HG03520 (cell line): ENCODE data around the gene PLEKHM2.

Experiments
- ATAC-seq: cut with Tn5 transposase; IDR thresholded peaks from one replicate; pipeline ENCODE4 v1.9.1; 2021; ENCODE audit warnings: mild to moderate bottlenecking, moderate library complexity; ENCODE audit not compliant: unreplicated experiment

Gene PLEKHM2

DNA sequence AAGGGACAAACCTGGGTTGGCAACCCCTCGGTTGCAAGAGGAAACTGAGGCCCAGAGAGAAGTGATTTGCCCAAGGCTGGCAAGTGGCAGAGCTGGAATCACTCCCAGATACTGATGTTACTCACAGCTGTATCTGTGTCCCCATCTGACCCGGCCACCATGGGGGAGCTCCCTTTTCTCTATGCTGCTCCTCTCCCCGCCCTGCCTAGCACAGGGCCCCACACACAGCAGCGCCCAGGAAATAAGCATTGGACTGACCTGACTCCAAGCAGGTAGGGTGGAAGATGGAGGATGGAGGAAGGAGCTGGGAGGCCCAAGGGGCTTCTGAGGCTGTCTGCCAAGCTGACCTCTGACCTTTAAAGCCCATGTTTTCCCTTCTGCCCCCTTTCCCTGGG, 71.5 kb downstream of the PLEKHM2 start:
- ATAC-seq = no peak

DNA sequence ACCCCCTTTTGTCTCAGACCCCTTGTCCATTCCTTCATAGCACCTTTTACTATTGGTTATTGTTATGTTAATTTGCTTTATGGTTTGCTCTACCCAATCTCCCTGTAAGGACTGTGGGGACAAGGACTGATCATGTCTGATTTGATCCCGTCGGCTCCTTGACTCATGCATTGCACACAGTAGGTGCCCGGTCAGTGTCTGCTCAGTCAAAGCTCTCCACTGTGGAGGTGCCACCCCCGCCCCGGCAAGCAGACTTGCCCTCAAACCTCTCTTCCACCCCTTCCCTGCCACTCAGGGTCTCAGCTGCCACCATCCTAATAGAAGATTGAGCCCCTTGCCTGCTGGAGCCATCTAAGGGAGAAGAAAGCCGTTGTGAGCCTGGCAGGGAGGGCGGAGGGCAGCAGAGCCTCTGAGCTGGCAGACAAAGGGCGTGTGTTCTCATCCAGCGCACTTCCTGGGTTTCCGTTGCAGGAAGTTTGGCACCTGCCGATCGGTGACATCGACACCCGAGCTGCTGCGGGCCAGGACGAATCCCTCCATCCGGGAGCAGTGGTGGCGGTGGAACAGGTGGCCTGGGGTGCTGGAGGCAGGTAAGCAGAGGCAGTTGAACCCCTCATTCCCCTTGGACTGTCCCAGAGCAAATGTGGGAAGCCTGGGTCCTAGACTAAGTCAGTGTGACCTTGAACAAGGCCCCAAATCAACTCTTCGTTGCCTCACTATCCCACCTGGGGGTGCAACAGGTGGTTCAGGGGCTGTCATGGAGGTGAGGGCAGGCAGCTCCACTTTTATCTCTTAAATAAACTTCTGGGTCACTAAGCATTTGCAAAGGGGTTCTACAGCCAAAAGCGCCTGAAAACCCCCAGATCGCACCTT, 72.3 kb downstream of the PLEKHM2 start:
- ATAC-seq = no peak

DNA sequence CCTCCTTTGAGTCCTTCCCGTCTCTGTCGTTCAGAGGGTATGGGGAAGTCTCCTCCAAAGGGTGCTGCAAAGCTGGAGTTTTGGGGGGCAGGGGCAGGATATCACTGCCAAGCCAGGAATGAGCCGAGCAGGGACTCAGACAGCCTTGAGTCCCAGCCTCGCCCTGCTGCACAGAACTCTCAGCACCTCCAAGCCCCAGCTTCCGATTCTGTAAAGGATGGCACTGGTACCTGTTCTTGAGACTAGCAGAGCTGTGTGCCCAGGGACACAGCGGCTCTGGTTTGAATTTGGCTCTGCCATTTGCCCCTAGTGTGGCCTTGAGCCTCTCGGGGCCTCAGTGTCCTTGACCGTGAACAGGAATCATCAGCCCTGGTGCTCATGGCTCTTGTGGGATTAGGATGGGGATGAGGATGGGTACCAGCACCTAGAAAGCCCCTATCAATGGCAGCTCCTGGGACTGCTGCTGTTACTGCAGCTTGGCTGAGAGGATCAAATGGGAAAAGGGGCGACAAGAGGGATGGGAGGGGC, 73.0 kb downstream of the PLEKHM2 start:
- no peak for ATAC-seq

DNA sequence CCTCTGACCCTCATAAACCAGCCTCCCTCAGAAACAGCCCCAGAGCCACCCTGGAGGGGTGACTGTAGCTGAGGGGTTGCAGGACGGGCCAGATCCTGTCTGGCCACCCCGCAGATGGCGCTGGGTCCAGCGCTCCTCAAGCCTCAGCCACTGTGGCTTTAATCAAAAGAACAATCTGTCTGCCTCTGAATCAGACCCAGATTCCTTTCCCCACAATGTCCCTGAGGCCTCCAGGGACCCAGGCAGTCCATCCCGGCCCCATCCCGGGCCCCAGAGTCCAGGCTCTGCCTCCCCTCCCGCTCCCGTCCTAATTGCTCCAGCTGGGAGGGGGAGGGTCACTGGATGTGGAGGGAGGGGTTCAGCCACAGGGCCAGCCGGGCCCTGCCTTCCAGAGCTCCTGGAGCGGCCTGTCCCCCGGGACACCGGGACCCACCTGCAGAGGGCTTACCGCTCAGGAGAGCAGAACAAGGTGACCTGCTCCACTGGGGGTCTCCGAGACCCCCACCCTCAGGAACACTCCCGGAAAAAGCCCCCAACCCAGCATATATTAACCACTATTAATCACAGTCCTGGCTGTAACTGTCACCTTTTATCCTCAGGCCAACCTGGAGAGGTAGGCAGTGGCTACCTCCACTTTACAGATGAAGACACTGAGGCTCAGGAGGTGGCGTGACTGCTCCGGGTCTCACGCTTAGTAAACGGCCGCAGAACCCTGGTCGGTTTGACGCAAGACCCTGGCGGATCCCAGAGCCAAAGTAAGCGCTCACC, 73.6 kb downstream of the PLEKHM2 start:
- no peak for ATAC-seq

DNA sequence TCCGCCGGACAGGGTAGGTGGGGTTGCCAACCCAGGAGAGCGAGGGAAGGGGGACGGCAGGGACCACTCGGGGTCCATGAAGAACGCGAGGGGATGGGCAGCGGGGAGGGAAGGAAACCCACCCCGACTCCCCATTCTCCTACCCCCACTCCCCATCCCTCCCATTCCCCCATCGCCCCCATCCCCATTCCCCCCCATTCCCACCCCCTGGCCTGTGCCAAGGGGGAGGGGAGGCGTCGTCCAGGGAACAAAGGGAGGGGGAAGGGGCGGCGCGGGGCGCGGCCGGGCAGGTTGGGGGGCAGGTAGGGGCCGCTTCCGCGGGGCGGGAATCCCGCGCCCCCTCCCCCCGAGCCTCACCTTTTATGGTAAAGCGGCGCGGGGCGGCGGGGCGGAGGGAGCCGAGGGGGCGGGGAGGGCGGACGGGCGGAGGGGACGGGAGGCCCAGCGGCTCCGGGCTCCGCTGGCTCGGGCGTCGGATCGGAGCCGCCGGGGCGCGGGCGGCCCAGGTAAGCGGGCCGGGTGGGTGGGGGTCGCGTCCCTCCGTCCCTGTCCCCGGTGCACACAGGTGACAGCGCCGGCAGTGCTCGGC, 74.3 kb downstream of the PLEKHM2 start, which contains the start of gene FBLIM1:
Gene FBLIM1, plus strand, starts transcription at position 453 of the 589 bp plus-strand sequence. CDS start 6,189 bp downstream, outside the sequence.
- ATAC-seq = no peak

DNA sequence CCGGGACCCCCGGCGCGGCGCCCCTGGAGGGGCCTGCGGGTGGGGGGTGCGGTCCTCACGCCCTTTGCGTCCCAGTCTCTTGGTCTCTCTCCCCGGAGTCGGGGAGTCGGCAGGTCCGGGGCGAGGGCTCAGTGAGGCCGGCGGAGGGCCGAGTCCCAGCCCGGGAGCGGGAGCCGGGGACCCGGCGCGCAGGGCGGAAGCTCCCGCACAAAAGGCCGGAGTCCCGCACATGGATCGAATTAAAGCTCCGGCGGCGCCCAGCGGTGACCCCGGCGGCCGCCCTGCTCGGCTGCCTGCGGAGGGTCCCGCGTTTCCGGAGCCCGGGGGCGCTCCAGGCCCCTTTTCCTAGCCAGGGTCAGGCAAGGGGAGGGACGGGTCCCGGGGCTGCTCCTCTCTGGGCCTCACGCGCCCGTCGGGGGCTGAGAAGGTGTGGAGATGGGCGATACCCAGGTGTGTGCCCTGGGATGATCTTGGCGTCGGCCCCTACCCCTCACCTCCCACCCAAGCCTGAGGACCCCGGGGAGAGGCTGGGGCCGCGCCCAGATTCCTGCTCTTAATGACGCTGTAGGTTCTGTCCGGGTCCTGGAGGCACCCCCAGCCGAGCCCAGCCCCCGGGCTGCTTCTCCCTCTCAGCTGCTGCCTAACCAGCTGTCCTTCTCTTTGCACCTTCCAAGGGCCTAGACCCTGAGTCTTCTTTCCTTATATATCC, 75.0 kb downstream of the PLEKHM2 start:
- no peak for ATAC-seq

DNA sequence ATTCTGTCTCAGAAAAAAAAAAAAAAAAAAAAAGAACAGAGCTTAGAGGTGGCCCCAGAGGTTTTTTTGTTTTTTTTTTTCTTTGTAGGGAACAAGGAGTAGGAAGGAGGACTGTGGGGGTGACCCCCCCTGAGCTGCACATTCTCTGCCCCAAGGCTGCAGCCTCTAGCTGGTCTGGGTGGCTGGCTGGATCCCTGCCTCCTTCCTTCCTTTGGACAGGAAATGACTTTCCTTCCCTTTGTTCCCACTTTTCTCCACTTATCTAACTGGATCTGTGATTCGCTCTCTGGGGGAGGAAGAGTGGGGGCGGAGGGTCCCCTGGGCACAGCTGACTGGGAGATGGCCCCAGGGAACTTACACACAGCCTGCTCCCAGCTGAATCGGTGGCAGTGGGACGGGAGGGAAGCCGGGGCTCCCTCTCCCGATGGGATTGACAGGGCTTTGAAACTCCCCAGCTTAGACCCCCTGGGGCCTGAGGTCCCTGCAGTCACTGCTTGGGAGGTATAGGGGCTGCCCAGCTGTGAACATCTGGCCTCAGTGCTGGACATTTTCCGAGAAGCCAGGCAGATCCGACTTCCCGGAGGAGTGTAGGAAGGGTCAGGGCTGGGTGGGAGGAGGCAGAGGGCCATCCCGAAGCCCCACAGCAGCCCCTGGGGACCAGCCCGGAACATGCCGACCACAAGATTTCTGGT, 76.5 kb downstream of the PLEKHM2 start:
- ATAC-seq = no peak

DNA sequence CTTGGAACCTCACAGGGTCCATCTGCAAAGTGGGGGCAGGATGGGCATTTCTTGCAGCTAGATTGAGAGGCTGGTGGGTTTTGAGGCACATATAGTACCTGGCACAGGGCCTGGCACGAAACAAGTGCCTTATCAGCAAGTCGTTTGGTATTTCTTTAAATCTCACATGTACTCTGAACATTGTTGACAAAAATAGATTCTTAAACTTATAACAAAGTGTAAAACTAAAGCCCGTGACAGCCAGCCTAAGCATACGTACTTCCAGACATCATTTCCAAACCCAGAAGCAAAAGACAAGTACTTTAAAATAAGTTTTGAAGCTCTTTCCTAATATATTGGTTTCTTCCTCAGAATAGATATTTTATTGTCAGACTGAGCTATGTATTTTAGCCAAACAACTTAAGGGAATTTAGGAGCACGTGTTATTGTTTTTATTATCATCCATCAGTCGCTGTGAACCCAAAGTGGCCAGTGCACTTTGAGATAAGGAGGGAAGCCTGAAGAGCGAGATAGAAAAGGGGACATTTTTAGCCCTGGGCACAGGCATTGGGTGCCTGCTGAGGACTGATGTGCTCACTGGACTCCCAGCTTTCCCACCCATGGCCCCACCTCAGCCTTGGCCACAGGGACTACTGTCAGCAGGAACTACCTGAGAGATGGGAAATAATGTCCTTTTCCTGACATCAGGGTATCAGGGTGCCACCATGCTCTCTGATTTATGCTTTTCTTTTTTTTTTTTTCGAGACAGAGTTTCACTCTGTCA, 77.4 kb downstream of the PLEKHM2 start:
- no peak for ATAC-seq

DNA sequence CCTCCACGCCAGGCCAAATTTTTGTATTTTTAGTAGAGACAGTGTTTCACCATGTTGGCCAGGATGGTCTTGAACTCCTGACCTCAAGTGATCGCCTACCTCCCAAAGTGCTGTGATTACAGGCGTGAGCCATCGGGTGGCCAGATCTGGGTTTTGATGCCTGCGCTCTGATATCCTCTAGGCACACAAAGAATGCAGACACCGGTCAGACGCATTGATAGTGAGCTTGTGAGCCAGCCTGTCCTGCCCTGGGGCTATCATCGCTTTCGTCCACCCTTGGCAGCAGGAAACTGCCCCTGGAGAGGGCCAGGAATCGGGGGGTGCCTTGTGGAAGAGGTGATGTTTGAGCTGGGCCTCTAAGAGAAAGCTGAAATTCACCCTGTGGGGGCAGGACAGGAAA, 78.4 kb downstream of the PLEKHM2 start:
- no peak for ATAC-seq

DNA sequence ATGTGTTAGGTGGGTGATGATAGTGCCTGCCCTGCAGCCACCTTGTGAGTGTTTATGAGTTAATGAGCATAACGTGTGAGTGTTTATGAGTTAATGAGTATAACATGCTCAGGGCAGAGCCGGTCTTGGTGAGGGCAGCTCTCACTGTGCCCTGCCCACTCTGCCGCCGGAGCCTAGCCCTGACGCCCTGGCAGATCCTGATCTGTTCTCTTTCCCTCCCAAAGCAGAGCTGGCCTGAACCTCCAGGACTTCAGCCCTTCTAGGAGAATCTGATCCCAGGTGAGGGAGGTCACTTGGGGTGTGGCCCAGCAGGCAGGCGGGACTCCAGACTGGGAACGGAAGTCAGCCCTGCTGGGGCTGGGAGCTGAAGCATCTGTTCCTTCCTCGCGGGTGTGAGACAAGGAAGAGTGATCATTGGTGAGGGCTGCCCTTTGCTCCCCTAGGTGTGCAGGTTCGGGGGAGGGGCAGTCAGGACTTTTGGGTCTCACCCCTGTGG, 80.2 kb downstream of the PLEKHM2 start:
- ATAC-seq = no peak

DNA sequence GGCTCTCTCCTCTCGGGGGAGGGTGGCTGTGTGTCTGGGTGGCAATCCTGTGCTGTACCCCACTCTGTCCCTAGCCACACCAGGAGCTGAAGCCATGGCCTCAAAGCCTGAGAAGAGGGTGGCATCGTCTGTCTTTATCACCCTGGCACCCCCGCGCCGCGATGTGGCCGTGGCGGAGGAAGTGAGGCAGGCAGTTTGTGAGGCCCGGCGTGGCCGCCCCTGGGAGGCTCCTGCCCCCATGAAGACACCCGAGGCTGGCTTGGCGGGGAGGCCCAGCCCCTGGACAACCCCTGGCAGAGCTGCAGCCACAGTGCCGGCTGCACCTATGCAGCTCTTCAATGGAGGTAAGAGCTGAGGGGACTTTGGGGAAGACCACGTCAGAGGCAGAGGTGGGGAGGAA, 80.8 kb downstream of the PLEKHM2 start:
- no peak for ATAC-seq

DNA sequence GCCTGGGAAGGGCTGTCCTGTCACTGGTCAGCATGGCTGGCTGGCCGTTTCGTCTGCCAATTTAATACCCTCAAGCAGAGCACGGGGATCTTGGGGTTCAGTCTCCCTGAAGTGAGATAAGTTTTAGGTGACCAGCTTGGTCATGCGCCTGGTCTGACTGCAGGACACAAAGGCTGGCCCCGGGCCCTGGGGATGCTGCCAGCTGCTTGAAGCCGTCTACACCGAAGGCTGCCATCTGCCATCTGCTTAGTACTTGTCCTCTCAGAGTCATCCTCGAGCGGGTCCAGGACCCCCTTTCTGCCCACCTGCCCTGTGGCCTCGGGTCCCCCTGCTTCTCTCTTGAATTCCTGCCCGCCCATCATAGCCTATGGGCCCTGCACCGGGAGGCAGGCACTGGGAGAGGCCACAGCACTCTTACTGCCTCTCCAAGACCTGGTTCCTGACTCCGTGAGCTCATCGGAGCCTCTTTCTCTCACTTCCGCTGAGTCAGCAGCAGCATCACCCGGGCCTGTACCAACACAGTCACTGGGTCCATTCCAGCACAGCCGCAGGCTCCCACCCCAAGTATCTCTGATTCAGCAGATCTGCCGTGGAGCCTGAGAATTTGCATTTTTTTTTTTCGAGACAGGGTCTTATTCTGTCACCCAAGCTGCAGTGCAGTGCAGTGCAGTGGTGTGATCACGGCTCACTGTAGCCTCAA, 81.5 kb downstream of the PLEKHM2 start:
- ATAC-seq = no peak

DNA sequence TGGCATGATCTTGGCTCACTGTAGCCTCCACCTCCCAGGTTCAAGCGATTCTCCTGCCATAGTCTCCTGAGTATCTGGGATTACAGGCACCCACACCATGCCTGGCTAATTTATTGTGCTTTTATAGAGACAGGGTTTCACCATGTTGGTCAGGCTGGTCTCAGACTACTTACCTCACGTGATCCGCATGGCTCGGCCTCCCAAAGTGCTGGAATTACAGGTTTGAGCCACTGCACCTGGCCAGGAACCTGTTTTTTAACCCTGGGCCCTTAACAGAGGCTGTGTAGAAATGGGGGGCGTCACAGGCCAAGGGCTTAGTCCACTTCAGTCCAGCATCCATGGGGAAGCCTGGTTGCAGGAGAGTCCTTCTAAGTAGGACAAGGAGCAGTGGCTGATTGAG, 83.8 kb downstream of the PLEKHM2 start:
- ATAC-seq = no peak

DNA sequence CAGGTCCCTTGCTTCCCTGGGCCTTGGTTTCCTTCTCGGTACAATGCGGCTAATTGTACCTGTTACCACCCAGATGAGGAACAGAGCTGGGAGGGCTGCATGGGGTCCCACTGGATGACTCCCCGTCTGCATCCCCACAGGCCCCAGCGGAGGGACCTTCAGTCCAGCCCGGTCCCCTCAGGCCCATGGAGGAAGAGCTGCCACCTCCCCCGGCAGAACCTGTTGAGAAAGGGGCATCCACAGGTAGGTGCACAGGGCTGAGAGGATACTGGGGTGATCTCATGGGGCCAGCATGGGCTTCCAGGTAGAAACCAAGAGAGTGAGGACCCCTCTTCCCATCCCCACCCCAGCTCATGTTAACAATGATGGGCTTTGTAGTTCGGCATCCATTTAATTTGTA, 84.3 kb downstream of the PLEKHM2 start:
- no peak for ATAC-seq

DNA sequence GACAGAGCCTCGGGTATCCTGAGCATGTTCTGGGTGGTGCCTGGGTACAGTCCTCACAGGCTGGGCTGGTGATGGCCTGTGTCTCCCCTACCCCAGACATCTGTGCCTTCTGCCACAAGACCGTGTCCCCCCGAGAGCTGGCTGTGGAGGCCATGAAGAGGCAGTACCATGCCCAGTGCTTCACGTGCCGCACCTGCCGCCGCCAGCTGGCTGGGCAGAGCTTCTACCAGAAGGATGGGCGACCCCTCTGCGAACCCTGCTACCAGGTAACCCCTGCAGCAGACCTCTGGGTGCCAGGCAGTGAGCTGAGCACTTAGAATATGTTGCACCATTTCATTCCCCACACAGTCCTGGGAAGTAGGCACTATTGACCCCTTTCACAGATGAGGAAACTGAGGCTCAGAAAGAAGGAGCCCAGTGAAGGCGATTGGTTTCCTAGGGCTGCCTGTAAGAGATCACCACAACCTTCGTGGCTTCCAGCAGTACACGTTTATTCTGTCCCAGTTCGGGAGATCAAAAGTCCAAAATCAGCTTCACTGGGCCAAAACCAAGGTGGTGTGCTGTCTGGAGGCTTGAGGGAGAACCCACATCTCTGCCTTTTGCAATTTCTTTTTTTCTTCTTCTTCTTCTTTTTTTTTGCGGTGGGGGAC, 86.3 kb downstream of the PLEKHM2 start:
- no peak for ATAC-seq

DNA sequence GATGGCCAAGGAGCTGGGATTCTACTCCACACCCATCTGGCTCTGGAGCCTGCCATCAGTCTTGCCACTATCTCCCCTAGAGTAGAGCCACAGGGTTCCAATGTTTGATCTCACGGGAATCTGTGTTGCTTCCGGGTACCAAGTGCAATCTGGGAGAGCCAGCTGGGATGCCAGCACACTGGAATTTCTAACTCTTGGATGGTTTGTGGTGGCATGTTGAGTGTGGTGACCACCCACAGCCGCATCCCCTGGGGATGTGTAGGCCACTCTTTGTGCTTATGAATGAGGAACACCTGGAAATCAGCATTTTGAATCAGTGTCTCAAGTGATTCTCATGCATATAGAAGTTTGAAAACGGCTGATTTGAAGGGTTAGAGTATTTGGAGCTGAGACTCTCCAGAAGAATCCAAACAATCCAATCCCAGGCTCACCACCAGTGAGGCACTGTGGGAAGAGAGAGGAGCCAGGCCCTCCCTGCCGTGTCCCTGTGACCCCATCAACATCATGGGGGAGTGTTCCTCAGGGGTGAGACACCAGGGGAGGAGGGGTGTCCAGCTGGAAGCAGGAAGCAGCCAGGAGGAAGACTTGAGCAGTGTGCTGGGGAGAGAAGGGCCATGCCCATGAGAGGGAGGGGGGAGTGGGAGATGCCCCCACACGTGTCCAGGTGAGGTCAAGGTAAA, 87.9 kb downstream of the PLEKHM2 start:
- ATAC-seq = no peak

DNA sequence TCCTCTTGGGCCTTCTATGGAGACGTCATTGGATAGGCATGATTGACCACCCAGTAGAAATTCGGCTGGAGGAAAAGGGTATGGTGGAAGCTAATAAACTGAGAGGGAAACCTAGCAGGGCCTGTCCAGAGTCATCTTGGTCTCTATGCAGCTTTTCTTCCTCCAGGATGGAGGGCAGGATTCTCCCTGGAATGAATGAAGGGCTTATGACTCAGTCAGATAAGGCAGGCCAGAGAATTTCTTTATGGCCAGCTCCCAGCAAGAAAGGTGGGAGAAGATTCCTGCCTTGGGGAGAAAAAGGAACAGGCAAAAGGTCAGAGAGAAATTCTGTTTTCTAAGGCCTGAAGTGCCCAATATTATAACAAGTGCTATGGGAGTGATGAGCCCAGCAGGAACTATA, 91.6 kb downstream of the PLEKHM2 start:
- ATAC-seq = no peak
